SU-DHL-6 (cell line): Measurements from ENCODE around the gene NBDY.

Experiments used
- H2AFZ ChIP-seq: fragments of 200-600 bp; sonication (generic); 2 replicates; pipeline ENCODE4 v1.6.1; 2014; ENCODE audit warnings: low read depth, mild to moderate bottlenecking, moderate library complexity, mixed read lengths, antibody characterized with exemption, low read length; ENCODE audit not compliant: severe bottlenecking
- H3F3A ChIP-seq: fragments of 200-600 bp; shearing (Covaris generic); 2 replicates; pipeline ENCODE4 v1.6.0; 2016; ENCODE audit warnings: antibody characterized with exemption, mild to moderate bottlenecking; ENCODE audit not compliant: insufficient read depth
- H3K27ac ChIP-seq: fragments of 200-600 bp; sonication (generic); 2 replicates; pipeline ENCODE4 v1.5.1; 2016; ENCODE audit warnings: low read depth, mild to moderate bottlenecking, low read length, moderate library complexity, mixed read lengths
- H3K27me3 ChIP-seq: fragments of 200-600 bp; sonication (generic), shearing (Covaris generic); 2 replicates; pipeline ENCODE4 v1.6.0; 2014; ENCODE audit warnings: mild to moderate bottlenecking, low read length
- H3K36me3 ChIP-seq: fragments of 200-600 bp; sonication (generic); 2 replicates; pipeline ENCODE4 v1.6.1; 2014; ENCODE audit warnings: mild to moderate bottlenecking, low read length, mixed read lengths
- H3K4me2 ChIP-seq: fragments of 300-600, 200-600 bp; shearing (Covaris generic), sonication (generic); 2 replicates; pipeline ENCODE4 v1.6.0; 2014; ENCODE audit warnings: low read length, low read depth, mild to moderate bottlenecking; ENCODE audit not compliant: poor library complexity, severe bottlenecking
- H3K4me3 ChIP-seq: fragments of 200-600 bp; sonication (generic); 2 replicates; pipeline ENCODE4 v1.5.1; 2014; ENCODE audit warnings: antibody characterized with exemption, low read length, mild to moderate bottlenecking, mixed read lengths; ENCODE audit not compliant: insufficient read depth, poor library complexity, severe bottlenecking
- H3K79me2 ChIP-seq: fragments of 200-600 bp; sonication (generic); 2 replicates; pipeline ENCODE4 v1.6.1; 2014; ENCODE audit warnings: mild to moderate bottlenecking, low read length, moderate library complexity; ENCODE audit not compliant: insufficient read depth
- H3K9ac ChIP-seq: fragments of 200-600 bp; sonication (generic); 2 replicates; pipeline ENCODE4 v1.7.0; 2014; ENCODE audit warnings: mild to moderate bottlenecking, low read length
- H3K9me2 ChIP-seq: fragments of 200-600 bp; sonication (generic); replicated peaks from 2 replicates; pipeline ENCODE4 v1.6.1; 2014; ENCODE audit warnings: low read length; ENCODE audit not compliant: insufficient read depth
- H3K9me3 ChIP-seq: fragments of 200-600 bp; sonication (generic); 2 replicates; pipeline ENCODE4 v1.6.1; 2014; ENCODE audit warnings: low read length, mixed read lengths; ENCODE audit not compliant: insufficient read depth
- H4K20me1 ChIP-seq: fragments of 200-600 bp; sonication (generic); 2 replicates; pipeline ENCODE4 v1.6.1; 2014; ENCODE audit warnings: low read depth, mild to moderate bottlenecking, antibody characterized with exemption, low read length, moderate library complexity, mixed read lengths
- EZH2phosphoT487 ChIP-seq: fragments of 200-600 bp; sonication (generic), shearing (Covaris generic); conservative IDR thresholded peaks from 2 replicates; pipeline ENCODE4 v1.6.1; 2018; ENCODE audit warnings: mild to moderate bottlenecking, antibody characterized with exemption, low read length, moderate library complexity, mixed read lengths
- TF ChIP-seq, protein P1 (sequence below): fragments of 200-600 bp; sonication (generic); IDR thresholded peaks from one replicate; pipeline ENCODE4 v1.5.1; 2017; ENCODE audit warnings: antibody characterized with exemption, mild to moderate bottlenecking, low read length, moderate library complexity; ENCODE audit not compliant: insufficient read depth, poor library complexity, severe bottlenecking

The NBDY gene

DNA sequence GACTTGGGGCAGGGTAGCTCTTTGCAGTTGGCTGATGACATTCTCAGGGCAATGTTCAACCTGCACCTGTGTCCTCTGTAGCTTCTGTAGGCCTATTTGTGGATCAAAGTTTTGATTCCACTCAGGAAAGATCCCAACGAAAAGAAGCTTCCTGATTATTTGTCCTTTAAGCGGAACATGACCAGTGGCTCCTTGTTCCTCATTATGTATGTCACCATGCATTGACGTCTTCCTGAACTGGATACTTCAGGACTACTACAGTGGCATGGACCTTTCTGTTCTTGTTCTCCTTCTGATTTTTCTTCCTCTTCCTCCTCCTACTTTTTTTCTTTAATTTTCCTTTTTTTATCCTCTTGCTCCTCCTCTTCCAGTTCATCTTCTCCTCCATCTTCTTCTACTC lies 62.4 kb downstream of the NBDY start:
- Histone ChIP-seq H3K9me3 (no peaks in the 10 kb centered on the region), H3K4me2 (no peak overlapping the region), H3K4me3 (no peak overlapping the region), H3K79me2 (no peaks in the 10 kb centered on the region), H3K27me3 (no peaks in the 10 kb centered on the region), H3K9me2 (no peaks in the 10 kb centered on the region), H2AFZ (no peak overlapping the region), H3K36me3 (no peaks in the 10 kb centered on the region), H3K9ac (no peak overlapping the region), H3F3A (no peaks in the 10 kb centered on the region), H3K27ac (no peak overlapping the region), H4K20me1 (no peaks in the 10 kb centered on the region)
- TF ChIP-seq EZH2phosphoT487: no peak
- TF ChIP-seq, protein P1, sequence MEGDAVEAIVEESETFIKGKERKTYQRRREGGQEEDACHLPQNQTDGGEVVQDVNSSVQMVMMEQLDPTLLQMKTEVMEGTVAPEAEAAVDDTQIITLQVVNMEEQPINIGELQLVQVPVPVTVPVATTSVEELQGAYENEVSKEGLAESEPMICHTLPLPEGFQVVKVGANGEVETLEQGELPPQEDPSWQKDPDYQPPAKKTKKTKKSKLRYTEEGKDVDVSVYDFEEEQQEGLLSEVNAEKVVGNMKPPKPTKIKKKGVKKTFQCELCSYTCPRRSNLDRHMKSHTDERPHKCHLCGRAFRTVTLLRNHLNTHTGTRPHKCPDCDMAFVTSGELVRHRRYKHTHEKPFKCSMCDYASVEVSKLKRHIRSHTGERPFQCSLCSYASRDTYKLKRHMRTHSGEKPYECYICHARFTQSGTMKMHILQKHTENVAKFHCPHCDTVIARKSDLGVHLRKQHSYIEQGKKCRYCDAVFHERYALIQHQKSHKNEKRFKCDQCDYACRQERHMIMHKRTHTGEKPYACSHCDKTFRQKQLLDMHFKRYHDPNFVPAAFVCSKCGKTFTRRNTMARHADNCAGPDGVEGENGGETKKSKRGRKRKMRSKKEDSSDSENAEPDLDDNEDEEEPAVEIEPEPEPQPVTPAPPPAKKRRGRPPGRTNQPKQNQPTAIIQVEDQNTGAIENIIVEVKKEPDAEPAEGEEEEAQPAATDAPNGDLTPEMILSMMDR: no peak

DNA sequence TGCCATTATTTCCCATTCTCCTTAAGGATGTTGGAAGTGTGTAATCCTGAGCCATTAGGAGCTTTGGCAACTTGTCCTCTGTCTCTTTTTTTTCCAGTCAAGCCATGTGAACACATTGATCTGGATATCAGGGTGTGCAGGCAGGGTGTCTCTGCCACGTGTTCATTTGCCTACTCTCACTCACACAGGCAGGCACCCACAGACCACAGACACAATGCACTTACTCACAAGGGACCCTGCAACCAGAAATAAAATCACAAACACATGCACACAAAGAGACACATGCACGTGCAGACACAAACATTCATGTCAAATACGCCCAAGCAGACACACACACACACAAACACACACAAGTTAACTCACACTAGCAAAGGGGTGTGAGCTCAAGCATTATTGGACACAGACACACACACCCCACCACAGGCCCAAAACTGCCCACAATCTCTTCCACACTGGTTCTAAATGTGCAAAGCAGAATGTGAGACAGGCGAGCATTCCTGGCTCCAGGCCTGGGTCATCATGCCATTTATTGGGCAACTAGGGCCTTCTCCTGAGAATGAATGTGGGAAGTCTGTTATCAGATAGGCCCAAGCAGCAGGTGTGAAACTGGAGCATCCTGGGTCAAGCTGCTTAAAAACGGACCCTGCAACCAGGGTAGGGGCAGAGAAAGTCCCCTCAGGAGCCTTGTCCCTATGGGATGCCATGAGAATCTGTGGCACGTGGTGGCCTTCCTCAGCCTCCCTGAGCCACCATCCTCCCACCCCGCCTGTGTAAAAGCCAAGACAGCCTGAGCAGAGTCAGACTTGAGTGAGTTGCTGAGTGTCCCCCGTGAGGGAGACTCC lies 63.4 kb downstream of the NBDY start:
- Histone ChIP-seq H3K9ac (no peak overlapping the region), H3K27me3 (no peaks in the 10 kb centered on the region), H3K27ac (no peak overlapping the region), H3K9me2 (no peaks in the 10 kb centered on the region), H3K9me3 (no peaks in the 10 kb centered on the region), H3K36me3 (no peaks in the 10 kb centered on the region), H3K79me2 (no peaks in the 10 kb centered on the region), H3F3A (no peaks in the 10 kb centered on the region), H2AFZ (no peak overlapping the region), H4K20me1 (no peaks in the 10 kb centered on the region), H3K4me2 (no peak overlapping the region), H3K4me3 (no peak overlapping the region)
- no peak for TF ChIP-seq EZH2phosphoT487
- TF ChIP-seq, protein P1: no peak

DNA sequence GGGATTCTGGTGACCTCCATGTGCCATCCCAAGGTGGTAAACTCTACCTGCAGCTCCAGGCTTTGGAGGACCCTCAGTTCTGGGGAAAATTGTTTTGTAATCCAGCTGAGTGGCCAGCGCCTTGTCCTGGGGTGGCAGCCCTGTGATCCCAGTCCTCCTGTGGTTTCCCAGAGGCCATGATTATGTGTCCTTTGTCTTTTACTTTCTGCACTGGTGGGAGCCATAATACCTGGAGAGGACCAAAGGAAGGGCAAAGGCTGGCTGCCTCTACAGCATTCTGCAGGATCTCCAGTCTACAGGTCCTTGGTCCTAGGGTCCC lies 64.0 kb downstream of the NBDY start:
- Histone ChIP-seq H3K4me3 (no peak overlapping the region), H2AFZ (no peak overlapping the region), H3K9me2 (no peaks in the 10 kb centered on the region), H3K9me3 (no peaks in the 10 kb centered on the region), H3K36me3 (no peaks in the 10 kb centered on the region), H3K4me2 (no peak overlapping the region), H3K9ac (no peak overlapping the region), H3K27ac (no peak overlapping the region), H3K27me3 (no peaks in the 10 kb centered on the region), H3K79me2 (no peaks in the 10 kb centered on the region), H4K20me1 (no peaks in the 10 kb centered on the region), H3F3A (no peaks in the 10 kb centered on the region)
- TF ChIP-seq, protein P1: no peak
- no peak for TF ChIP-seq EZH2phosphoT487
